Mesothelial cell of epicardium (in vitro differentiated cells): ENCODE measurements around the gene ARRDC3. TPM values are rescaled to one million over a fixed set of nuclear protein-coding genes. Genes with fewer than 3 reads are reported as not detected.
A peak's percentile ranks its signal among the peaks of the same experiment; 100 is the strongest.
"Not testable (repeated sequence)": the region's sequence is repeated elsewhere in the genome, so short reads cannot be mapped to it uniquely, and the experiment has no call there.

ENCODE experiments used
- DNase-seq, 2 experiments: peaks; one replicate each; pipeline ENCODE4 v3.0.0; 2021; ENCODE audit warnings: low spot score in 2 of 2; ENCODE audit not compliant: unreplicated experiment in 2 of 2
- H3K27ac Mint-ChIP-seq: 2 replicates; pipeline ENCODE4 v1.8.0; 2021; ENCODE audit warnings: mixed read lengths
- H3K27me3 Mint-ChIP-seq: 2 replicates; pipeline ENCODE4 v1.8.0; 2021; ENCODE audit warnings: low read depth, mixed read lengths
- H3K36me3 Mint-ChIP-seq: 2 replicates; pipeline ENCODE4 v1.8.0; 2021; ENCODE audit warnings: mixed read lengths
- H3K4me1 Mint-ChIP-seq: 2 replicates; pipeline ENCODE4 v1.8.0; 2021; ENCODE audit warnings: mixed read lengths
- H3K4me3 Mint-ChIP-seq: 2 replicates; pipeline ENCODE4 v1.8.0; 2021; ENCODE audit warnings: mild to moderate bottlenecking, moderate library complexity, mixed read lengths
- H3K9me3 Mint-ChIP-seq: 2 replicates; pipeline ENCODE4 v1.8.0; 2021; ENCODE audit warnings: mixed read lengths
- total RNA-seq: library from RNA; stranded (reverse); gene quantifications from 3 replicates; pipeline ENCODE4 v1.2.1, GENCODE V29; 2021
- TF ChIP-seq, protein P1 (sequence below): fragments of 200-600 bp; sonication (generic); IDR thresholded peaks from one replicate; pipeline ENCODE4 v1.5.0; 2021; ENCODE audit warnings: antibody characterized with exemption; ENCODE audit not compliant: unreplicated experiment

The ARRDC3 gene
- total RNA-seq, 1 donor from 2014 or later, result 49.9 TPM

DNA sequence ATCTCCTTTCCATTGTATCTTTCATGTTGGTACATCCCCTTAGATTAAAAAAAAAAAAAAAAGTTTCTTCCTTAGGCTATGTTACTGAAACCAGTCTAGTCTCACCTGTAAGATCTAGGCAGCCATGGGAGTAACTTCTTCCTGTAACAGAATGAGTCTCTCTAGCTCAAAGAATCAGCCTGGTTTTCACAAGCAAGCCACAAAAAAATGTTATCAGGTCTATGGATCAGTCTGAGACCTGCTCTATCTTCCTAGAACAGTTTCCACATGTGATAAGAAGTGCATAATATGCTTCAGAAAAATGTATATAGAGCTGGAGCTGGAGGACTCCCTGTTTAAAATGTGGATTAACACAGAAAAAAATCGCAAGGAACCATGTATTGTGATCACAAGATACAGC, 53.8 kb downstream of the ARRDC3 start:
- Mint-ChIP-seq H3K4me3 (no peak overlapping the region), H3K27me3 (no peaks in the 10 kb centered on the region), H3K4me1 (peaks cover 11% of the 10 kb centered on the region), H3K9me3 (no peaks in the 10 kb centered on the region), H3K27ac (peak overlapping the region; percentile 25), H3K36me3 (no peaks in the 10 kb centered on the region)
- DNase-seq, result no peak
- TF ChIP-seq, protein P1, sequence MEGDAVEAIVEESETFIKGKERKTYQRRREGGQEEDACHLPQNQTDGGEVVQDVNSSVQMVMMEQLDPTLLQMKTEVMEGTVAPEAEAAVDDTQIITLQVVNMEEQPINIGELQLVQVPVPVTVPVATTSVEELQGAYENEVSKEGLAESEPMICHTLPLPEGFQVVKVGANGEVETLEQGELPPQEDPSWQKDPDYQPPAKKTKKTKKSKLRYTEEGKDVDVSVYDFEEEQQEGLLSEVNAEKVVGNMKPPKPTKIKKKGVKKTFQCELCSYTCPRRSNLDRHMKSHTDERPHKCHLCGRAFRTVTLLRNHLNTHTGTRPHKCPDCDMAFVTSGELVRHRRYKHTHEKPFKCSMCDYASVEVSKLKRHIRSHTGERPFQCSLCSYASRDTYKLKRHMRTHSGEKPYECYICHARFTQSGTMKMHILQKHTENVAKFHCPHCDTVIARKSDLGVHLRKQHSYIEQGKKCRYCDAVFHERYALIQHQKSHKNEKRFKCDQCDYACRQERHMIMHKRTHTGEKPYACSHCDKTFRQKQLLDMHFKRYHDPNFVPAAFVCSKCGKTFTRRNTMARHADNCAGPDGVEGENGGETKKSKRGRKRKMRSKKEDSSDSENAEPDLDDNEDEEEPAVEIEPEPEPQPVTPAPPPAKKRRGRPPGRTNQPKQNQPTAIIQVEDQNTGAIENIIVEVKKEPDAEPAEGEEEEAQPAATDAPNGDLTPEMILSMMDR, result no peak

DNA sequence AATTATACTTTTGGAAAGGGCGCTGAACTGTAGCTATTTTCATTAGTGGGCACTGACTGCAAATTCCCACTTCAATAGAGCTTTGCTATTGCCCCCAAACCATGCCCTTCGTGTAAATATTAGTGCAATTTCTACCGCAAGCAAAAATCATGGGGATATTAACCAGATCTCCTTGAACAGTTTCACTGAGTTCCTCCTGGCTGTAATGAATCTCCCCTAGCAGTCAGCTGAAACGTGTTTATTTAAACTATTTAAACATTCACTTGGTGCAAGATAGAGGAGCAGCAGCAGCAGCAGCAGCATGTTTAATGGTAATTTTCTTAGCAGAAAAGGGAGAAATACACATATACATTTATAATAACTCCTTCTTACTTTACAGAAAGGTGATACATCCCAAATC, 54.4 kb downstream of the ARRDC3 start:
- Mint-ChIP-seq H3K36me3 (no peaks in the 10 kb centered on the region), H3K4me3 (no peak overlapping the region), H3K4me1 (peaks cover 14% of the 10 kb centered on the region), H3K27ac (peak overlapping the region; percentile 25), H3K27me3 (no peaks in the 10 kb centered on the region), H3K9me3 (no peaks in the 10 kb centered on the region)
- TF ChIP-seq, protein P1, result no peak
- DNase-seq, result no peak

DNA sequence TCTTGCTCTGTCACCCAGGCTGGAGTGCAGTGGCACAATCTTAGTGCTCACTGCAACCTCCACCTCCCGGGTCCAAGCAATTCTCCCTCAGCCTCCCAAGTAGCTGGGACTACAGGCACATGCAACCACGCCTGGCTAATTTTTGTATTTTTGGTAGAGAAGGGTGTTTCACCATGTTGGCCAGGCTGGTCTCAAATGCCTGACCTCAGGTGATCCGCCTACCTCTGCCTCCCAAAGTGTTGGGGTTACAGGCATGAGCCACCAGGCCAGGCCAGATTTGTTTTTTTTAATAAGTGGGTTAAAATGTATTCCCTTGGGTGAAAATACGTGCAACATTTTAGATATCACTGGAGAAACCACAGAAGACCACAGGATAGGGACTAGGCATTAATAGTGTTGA, 60.1 kb downstream of the ARRDC3 start:
- DNase-seq, H3K27ac Mint-ChIP-seq, H3K4me1 Mint-ChIP-seq, H3K4me3 Mint-ChIP-seq, H3K9me3 Mint-ChIP-seq, H3K27me3 Mint-ChIP-seq, H3K36me3 Mint-ChIP-seq: not testable (repeated sequence)

DNA sequence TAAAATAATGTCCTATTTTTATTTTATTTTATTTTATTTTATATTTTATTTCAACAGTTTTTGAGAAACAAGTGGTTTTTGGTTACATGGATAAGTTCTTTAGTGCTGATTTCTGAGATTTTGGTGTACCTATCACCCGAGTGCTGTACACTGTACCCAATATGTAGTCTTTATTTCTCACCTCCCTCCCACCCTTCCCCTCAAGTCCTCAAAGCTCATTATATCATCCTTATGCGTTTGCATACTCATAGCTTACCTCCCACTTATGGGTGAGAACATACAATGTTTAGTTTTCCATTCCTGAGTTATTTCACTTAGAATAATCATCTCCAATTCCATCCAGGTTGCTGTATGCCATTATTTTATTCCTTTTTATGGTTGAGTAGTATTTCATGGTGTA, 63.5 kb downstream of the ARRDC3 start:
- DNase-seq, result no peak
- peaks cover 3% of the 10 kb centered on the region for H3K4me1 Mint-ChIP-seq
- H3K9me3 Mint-ChIP-seq, result peaks cover 4% of the 10 kb centered on the region
- no peaks in the 10 kb centered on the region for H3K27me3 Mint-ChIP-seq
- H3K4me3 Mint-ChIP-seq, result no peak overlapping the region
- H3K36me3 Mint-ChIP-seq, result no peaks in the 10 kb centered on the region
- H3K27ac Mint-ChIP-seq, result no peak overlapping the region
- TF ChIP-seq, protein P1, result no peak

DNA sequence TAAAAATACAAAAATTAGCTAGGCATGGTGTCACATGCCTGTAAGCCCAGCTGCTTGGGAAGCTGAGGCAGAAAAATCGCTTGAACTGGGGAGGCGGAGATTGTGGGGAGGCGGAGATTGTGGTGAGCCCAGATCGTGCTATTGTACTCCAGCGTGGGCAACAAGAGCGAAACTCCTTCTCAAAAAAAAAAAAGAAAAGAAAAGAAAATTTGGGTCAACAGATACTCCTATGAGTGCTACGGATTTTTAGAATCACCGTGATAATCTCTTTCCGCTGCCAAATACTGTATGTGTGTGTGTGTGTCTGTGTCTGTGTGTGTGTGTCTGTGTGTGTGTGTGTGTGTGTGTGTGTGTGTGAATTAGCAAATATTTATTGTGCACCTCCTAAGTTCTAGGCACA, 64.4 kb downstream of the ARRDC3 start:
- H3K36me3 Mint-ChIP-seq, result no peaks in the 10 kb centered on the region

More for the DNA sequence above, 64.4 kb downstream of the ARRDC3 start:
- peaks cover 4% of the 10 kb centered on the region for H3K9me3 Mint-ChIP-seq
- no peak overlapping the region for H3K27ac Mint-ChIP-seq
- peaks cover 4% of the 10 kb centered on the region for H3K4me1 Mint-ChIP-seq
- no peaks in the 10 kb centered on the region for H3K27me3 Mint-ChIP-seq
- no peak for DNase-seq
- no peak overlapping the region for H3K4me3 Mint-ChIP-seq
- TF ChIP-seq, protein P1, result no peak
